Peyer's patch (tissue), 4 donors: ENCODE measurements around the gene TCEA2. TPM values are rescaled to one million over a fixed set of nuclear protein-coding genes. Genes with fewer than 3 reads are reported as not detected.

Experiments used
- DNase-seq, 3 donors: peaks; one replicate each; pipeline ENCODE4 v3.0.0-alpha.2; 2017 to 2019
- H3K27ac ChIP-seq, 4 donors: fragments of 200-600 bp; sonication (generic); one replicate each; pipeline ENCODE4 v1.5.1; 2016 to 2019
- H3K27me3 ChIP-seq, 2 donors: fragments of 200-600 bp; sonication (generic); one replicate each; pipeline ENCODE4 v1.5.1; 2019
- H3K36me3 ChIP-seq, 3 donors: fragments of 200-600 bp; sonication (generic); one replicate each; pipeline ENCODE4 v1.5.1; 2016 to 2019
- H3K4me1 ChIP-seq, 4 donors: fragments of 200-600 bp; sonication (generic); one replicate each; pipeline ENCODE4 v1.5.1; 2016 to 2019
- H3K4me3 ChIP-seq, 4 donors: fragments of 200-600 bp; sonication (generic); 1 replicate in 3 of 4; 2 replicates in 1 of 4; pipeline ENCODE4 v1.5.1; 2016 to 2019; ENCODE audit warnings: mild to moderate bottlenecking in 1 of 4
- H3K9me3 ChIP-seq, 4 donors: fragments of 200-600 bp; sonication (generic); one replicate each; pipeline ENCODE4 v1.5.1; 2016 to 2019; ENCODE audit warnings: mild to moderate bottlenecking in 1 of 4
- POLR2A ChIP-seq, 2 donors: fragments of 450-650 bp; IDR thresholded peaks; one replicate each; pipeline ENCODE4 v1.5.1; 2017; ENCODE audit warnings: antibody characterized with exemption in 2 of 2, mild to moderate bottlenecking in 2 of 2, moderate library complexity in 2 of 2
- total RNA-seq, 4 donors: library from RNA; depleted of rRNA; stranded (reverse); fragments of >200 nt; gene quantifications; one replicate each; pipeline ENCODE4 v1.1.0, GENCODE V29; 2016
- TF ChIP-seq, protein P1 (sequence below), 6 experiments: fragments of 450-650 bp in 4 of 6; fragments of 200-600 bp in 2 of 6; sonication (generic) in 1 of 6; IDR thresholded peaks; one replicate each; pipeline ENCODE4 v1.5.1; 2017 to 2019; ENCODE audit warnings: antibody characterized with exemption in 6 of 6, mild to moderate bottlenecking in 3 of 6, moderate library complexity in 1 of 6

The TCEA2 gene
- total RNA-seq, 4 donors from 2014 or later, result 4.7 to 19.8 (median 8.3) TPM

DNA sequence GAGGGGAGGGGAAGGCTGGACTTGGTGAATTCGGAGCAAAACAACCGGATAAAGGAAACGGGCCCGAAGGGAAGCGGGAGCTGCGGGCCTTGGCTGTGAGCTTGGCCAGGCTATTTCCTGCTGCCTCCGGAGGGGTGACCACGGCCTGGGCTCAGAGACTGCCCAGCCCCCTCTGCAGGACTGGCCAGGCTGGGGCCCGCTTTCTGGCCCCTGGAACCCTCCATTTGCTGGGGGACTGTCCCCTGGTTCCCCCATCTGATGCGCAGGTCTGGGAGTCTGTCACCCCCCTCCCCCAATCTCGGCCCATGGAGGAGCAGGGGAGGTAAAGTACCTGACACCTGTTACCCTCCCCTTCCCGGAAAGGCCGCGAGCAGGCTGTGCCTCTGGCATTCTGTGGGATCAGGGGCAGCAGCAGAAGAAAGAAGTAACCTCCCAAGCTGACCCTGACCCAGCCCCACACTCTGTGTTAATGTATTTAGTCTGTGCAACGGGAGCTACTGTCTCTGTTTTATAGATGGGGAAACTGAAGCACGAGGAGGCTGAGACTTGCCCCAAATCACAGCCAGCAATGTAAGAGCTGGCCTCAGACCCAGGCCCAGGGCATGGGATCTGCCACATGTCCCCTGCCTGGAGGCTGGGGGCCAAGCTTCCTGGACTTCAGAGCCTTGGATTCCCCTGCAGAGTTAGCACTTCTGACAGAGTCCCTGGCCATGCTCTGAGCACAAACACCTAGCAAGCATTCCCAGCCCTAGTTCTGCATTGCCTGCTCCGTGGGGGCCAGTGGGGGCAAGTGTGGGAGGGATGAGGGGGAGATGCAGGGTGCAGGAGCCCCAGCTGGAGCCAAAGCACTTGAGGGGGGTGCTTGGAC lies 23.5 kb upstream of the TCEA2 start:
- peak overlapping the region in 3 of 4 donors; percentile 15 to 79 (median 57) for H3K27ac ChIP-seq
- peaks cover 0 to 44% of the 10 kb centered on the region in 2 donors for H3K27me3 ChIP-seq
- peaks cover 0 to 12% (median 0%) of the 10 kb centered on the region in 3 donors for H3K36me3 ChIP-seq
- no peaks in the 10 kb centered on the region for H3K9me3 ChIP-seq
- H3K4me3 ChIP-seq, result peak overlapping the region; percentile 47 to 59 (median 56)
- no peak for TF ChIP-seq POLR2A (IDR thresholded peaks at IDR 0.05)
- TF ChIP-seq, protein P1, sequence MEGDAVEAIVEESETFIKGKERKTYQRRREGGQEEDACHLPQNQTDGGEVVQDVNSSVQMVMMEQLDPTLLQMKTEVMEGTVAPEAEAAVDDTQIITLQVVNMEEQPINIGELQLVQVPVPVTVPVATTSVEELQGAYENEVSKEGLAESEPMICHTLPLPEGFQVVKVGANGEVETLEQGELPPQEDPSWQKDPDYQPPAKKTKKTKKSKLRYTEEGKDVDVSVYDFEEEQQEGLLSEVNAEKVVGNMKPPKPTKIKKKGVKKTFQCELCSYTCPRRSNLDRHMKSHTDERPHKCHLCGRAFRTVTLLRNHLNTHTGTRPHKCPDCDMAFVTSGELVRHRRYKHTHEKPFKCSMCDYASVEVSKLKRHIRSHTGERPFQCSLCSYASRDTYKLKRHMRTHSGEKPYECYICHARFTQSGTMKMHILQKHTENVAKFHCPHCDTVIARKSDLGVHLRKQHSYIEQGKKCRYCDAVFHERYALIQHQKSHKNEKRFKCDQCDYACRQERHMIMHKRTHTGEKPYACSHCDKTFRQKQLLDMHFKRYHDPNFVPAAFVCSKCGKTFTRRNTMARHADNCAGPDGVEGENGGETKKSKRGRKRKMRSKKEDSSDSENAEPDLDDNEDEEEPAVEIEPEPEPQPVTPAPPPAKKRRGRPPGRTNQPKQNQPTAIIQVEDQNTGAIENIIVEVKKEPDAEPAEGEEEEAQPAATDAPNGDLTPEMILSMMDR (IDR thresholded peaks at IDR 0.05), result no peak
- no peak for DNase-seq
- H3K4me1 ChIP-seq, result peaks cover 0 to 48% (median 27%) of the 10 kb centered on the region in 4 donors

DNA sequence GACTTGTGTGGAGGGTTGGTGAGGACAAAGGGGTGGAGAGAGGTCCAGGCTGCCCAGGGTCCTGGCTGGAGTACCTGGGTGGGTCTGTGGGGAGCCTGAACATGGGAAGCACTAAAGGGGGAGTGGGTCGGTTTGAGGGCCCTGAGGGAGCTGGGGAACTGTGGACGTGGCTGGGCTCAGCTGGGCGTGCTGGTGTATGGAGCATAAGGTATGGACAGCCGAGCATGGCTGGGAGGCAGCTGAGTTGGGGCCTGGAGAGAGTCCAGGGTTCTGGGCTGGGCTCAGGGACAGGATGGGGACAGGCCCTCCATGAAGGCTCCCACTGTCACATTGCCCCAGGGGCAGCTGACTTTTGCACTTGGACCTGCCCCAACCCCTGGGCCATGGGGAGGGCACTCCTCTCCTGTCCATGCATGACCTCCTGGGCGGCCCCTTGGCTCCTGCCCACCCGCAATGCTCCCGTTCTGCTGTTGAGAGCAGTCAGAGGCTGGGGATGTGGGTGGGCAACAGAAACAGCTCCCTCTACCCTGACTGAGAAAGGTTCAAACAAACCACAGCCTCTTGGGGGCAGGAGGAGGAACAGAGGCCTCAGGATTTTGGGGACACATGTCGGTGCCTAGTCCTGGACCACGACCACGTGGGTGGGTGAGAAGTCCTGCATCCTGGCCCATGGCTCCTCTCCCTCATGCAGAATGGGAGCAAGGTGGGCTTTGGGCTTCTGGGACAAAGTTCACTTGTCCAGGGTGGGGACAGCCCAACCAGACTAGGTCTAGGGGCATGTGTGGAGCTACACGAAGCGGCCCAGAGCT lies 22.6 kb upstream of the TCEA2 start:
- Histone ChIP-seq H3K4me3 (no peak overlapping the region), H3K9me3 (no peaks in the 10 kb centered on the region), H3K4me1 (peaks cover 0 to 48% (median 27%) of the 10 kb centered on the region in 4 donors), H3K27ac (peak overlapping the region in 1 of 4 donors; percentile 15), H3K36me3 (peaks cover 0 to 3% (median 0%) of the 10 kb centered on the region in 3 donors), H3K27me3 (peaks cover 0 to 44% of the 10 kb centered on the region in 2 donors)
- no peak for DNase-seq
- no peak for TF ChIP-seq POLR2A (IDR thresholded peaks at IDR 0.05)
- TF ChIP-seq, protein P1 (IDR thresholded peaks at IDR 0.05), result no peak

DNA sequence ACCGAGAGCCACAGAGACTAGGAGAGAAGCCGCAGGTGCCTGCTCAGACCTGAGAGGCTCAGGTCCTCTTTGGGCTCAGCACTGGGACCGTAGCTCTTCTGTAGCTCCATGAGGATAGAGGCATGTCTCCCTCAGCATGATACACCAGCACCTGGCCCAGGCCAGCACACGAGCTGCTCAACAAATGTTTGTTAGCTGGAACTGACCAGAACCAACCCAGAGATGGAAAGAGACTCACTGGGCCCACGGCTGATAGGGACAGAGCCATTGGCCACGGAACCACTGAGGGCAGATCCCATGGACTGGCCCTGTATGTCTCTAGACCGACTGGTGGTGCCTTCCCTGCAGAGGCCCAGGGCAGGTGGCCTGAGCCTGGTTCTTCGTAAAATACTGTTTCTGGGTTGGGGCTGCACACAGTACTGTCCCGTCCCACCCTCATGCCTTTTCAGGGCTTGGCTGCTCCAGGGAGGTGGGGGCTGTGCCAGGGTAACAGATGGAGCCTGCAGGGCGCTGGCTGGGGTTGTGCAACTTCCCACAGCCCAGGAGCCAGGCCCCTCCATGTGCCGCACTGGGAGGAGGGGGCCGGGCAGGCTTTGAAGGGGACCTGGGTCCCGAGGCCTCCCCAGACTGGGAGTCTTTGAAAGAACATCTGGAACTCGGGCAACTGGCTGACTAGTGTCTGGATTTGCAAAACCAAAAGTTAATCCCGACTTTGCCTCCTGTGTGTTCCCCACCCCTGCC lies 21.8 kb upstream of the TCEA2 start:
- Histone ChIP-seq H3K9me3 (no peaks in the 10 kb centered on the region), H3K27me3 (peaks cover 0 to 40% of the 10 kb centered on the region in 2 donors), H3K36me3 (no peaks in the 10 kb centered on the region), H3K4me1 (peaks cover 0 to 47% (median 27%) of the 10 kb centered on the region in 4 donors), H3K27ac (peak overlapping the region in 3 of 4 donors; percentile 40 to 74 (median 42)), H3K4me3 (peak overlapping the region in 2 of 4 donors; percentile 47 to 68)
- no peak for TF ChIP-seq POLR2A (IDR thresholded peaks at IDR 0.05)
- TF ChIP-seq, protein P1 (IDR thresholded peaks at IDR 0.05), result no peak
- DNase-seq, result no peak

DNA sequence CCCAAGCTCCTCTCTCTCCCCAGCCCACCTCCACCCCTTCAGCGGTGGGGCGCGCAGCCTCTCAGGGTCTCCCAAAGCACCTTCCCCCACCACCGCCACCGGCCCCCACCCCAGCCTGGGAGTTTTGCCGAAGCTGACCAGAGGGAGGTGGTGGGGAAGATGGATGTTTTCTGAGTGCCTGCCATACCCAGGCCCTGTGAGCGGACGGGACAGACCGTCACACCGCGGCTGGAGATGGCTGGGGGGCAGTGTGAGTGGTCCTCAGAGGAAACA lies 21.3 kb upstream of the TCEA2 start:
- TF ChIP-seq, protein P1 (IDR thresholded peaks at IDR 0.05), result no peak
- no peak for TF ChIP-seq POLR2A (IDR thresholded peaks at IDR 0.05)
- DNase-seq, result no peak
- peak overlapping the region in 3 of 4 donors; percentile 40 to 74 (median 42) for H3K27ac ChIP-seq
- no peaks in the 10 kb centered on the region for H3K9me3 ChIP-seq
- peaks cover 0 to 35% of the 10 kb centered on the region in 2 donors for H3K27me3 ChIP-seq
- peak overlapping the region; percentile 37 to 68 (median 43) for H3K4me3 ChIP-seq
- peaks cover 0 to 42% (median 27%) of the 10 kb centered on the region in 4 donors for H3K4me1 ChIP-seq
- no peaks in the 10 kb centered on the region for H3K36me3 ChIP-seq
